Pancreas (tissue), 10 donors: ENCODE measurements around the gene EIF2AK3. TPM values are rescaled to one million over a fixed set of nuclear protein-coding genes. Genes with fewer than 3 reads are reported as not detected.

ENCODE experiments used
- ATAC-seq, 4 donors: fragments of 200-7000 bp; cut with Tn5 transposase; one replicate each; pipeline versions ENCODE4 v1.8.0 to v1.9.1; 2020; ENCODE audit warnings: mild to moderate bottlenecking in 4 of 4, moderate library complexity in 4 of 4
- DNase-seq, 6 donors: peaks; one replicate each; pipeline ENCODE4 v3.0.0-alpha.2; 2020
- FAIRE-seq: peaks from 2 replicates; lab custom pipeline; 2012; peaks lifted over from hg19 to GRCh38; lab: Jason Lieb, UNC
- H3K27ac ChIP-seq, 4 donors: fragments of 200-600 bp; sonication (generic); 1 replicate in 3 of 4; 2 replicates in 1 of 4; pipeline versions ENCODE4 v1.5.0 to v1.8.0; 2020
- H3K27me3 ChIP-seq, 4 donors: fragments of 200-600 bp; one replicate each; pipeline ENCODE4 v1.8.0; 2021
- H3K36me3 ChIP-seq, 3 donors: fragments of 200-600 bp; sonication (generic) in 1 of 3; one replicate each; pipeline versions ENCODE4 v1.5.0 to v1.8.0; 2020 to 2021
- H3K4me1 ChIP-seq, 3 donors: fragments of 200-600 bp; one replicate each; pipeline ENCODE4 v1.8.0; 2021
- H3K4me3 ChIP-seq, 4 donors: fragments of 200-600 bp; sonication (generic) in 2 of 4; one replicate each; pipeline versions ENCODE4 v1.5.0 to v1.8.0; 2020 to 2021
- H3K9me3 ChIP-seq, 4 donors: fragments of 200-600 bp; one replicate each; pipeline ENCODE4 v1.8.0; 2021
- CTCF ChIP-seq, 4 donors: fragments of 200-600 bp; sonication (generic) in 3 of 4; IDR thresholded peaks; one replicate each; pipeline versions ENCODE4 v1.5.0 to v1.8.0; 2021; ENCODE audit warnings: antibody characterized with exemption in 4 of 4
- WGBS, 2 donors: extraction: QIAGEN DNeasy Blood & Tissue Kit; methylation state at CpG; one replicate each; pipeline ENCODE4 v1.1.7; 2013; 5-methylcytosine and 5-hydroxymethylcytosine counted together
- intact Hi-C, 3 donors: fragments of 100-400 bp; cut with DNase I; formaldehyde crosslinking; loops; one replicate each; pipeline versions ENCODE4 v1.11.1 to v1.14.2; 2022
- polyA plus RNA-seq, 2 donors: library from polyadenylated mRNA; stranded (reverse); fragments of 200-250 nt; gene quantifications; one replicate each; pipeline ENCODE4 v1.2.3, GENCODE V29; 2013
- total RNA-seq, 6 donors: library from RNA; stranded (reverse); fragmentation: NEBNext Ultra II Directional in 4 of 6; extraction: Animal tissue kit (Norgen Biotek cat#: 25700) in 4 of 6; gene quantifications; one replicate each; pipeline versions ENCODE4 v1.2.1 to v1.2.4, GENCODE V29; 2021 to 2023
- donor health status: healthy with polysubstance abuse.
- donor health status: DM: no; HTN: no; CAD: no; lungs with moderate emphysema.
- donor health status: DM: no; HTN: no; CAD: no.
- donor health status: control.
- donor health status: control.
- donor health status: Bipolar disorder and iron deficiency.
- donor health status: DM: yes; HTN: yes; CAD: no.
- donor health status: DM: no; HTN: no; CAD: no.
- donor health status: DM: no; HTN: no; CAD: no.
- donor health status: DM: yes; HTN: yes; CAD: no.

Gene EIF2AK3
- total and polyA plus RNA-seq, 8 donors: 6.2 to 58.4 (median 25.5) TPM

DNA sequence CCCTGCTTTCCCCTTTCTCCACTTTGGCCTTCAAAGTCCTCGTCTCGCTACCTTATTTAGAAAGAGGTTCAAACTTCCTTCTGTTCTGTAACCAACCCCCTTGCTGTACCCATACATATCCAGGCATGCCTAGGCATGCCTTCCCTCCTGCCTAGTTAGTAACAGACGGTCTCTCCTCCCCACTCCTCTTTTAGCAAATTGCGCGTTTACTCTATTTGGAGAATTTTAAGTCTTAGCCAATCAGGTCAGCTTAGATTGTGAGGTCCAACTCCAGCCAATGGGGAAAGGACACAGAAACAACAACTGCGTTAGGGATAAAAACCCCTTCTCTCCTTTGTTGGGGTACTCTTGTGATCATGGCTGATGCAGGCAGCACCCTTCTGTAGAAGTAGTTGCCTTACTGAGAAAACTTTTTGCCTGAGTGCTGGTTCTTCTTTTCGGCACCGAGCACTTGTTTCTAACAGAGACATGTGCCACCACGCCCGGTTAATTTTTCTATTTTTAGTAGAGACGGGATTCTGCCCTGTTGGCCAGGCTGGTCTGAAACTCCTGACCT is 88.8 kb downstream of the EIF2AK3 start:
- H3K27me3 ChIP-seq: no peaks in the 10 kb centered on the region
- no peaks in the 10 kb centered on the region for H3K9me3 ChIP-seq
- ATAC-seq (no peak), DNase-seq (no peak), FAIRE-seq (no peak)
- 91 to 92% methylated on average over 11 of the region's 11 CpGs for WGBS, 2 donors
- no peaks in the 10 kb centered on the region for H3K4me1 ChIP-seq
- no peak overlapping the region for H3K27ac ChIP-seq
- no peak overlapping the region for H3K4me3 ChIP-seq
- no peaks in the 10 kb centered on the region for H3K36me3 ChIP-seq
- no peak for TF ChIP-seq CTCF (IDR thresholded peaks at IDR 0.05)
- intact Hi-C loops: no loop called here

- no peak overlapping the region for H3K27ac ChIP-seq
- no peak overlapping the region for H3K4me3 ChIP-seq
- intact Hi-C loops: no loop called here
- whole genome bisulfite sequencing, 2 donors: 59 to 64% methylated on average over 6 of the region's 6 CpGs
- no peaks in the 10 kb centered on the region for H3K27me3 ChIP-seq
- FAIRE-seq: no peak
- H3K4me1 ChIP-seq: no peaks in the 10 kb centered on the region
- H3K36me3 ChIP-seq: no peaks in the 10 kb centered on the region
- H3K9me3 ChIP-seq: no peaks in the 10 kb centered on the region
- TF ChIP-seq CTCF (IDR thresholded peaks at IDR 0.05): no peak
- no peak for ATAC-seq
- DNase-seq: no peak
These were observed 89.6 kb downstream of the EIF2AK3 start for GRCh38 chr2:88537640-88538039.

DNA sequence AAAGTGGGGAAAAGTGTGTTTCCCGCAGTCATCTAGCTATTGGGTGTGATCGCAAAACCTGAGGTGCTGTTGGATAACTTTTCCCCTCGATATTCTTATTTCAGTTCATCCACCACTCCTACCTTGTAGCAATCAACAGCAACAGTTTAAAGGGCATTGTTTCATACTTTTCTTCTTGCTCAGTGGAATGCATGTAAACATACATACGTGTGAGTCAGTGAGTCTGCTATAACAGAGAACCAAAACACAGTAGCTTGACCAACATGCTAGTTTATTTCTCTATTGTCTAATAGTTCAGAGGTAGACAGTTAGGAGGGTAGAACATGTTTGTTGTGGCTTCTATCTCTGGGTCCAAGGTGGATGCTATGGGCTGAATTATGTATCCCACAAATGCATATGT is 97.2 kb downstream of the EIF2AK3 start:
- no peak for ATAC-seq
- Histone ChIP-seq H3K27ac (no peak overlapping the region), H3K4me3 (no peak overlapping the region), H3K36me3 (no peaks in the 10 kb centered on the region), H3K27me3 (no peaks in the 10 kb centered on the region), H3K4me1 (no peaks in the 10 kb centered on the region), H3K9me3 (no peaks in the 10 kb centered on the region)
- WGBS, 2 donors: 86 to 91% methylated on average over 4 of the region's 4 CpGs
- no peak for FAIRE-seq
- no peak for TF ChIP-seq CTCF (IDR thresholded peaks at IDR 0.05)
- DNase-seq: no peak
- intact Hi-C loops: no loop called here

- H3K36me3 ChIP-seq: no peaks in the 10 kb centered on the region
- H3K27me3 ChIP-seq: no peaks in the 10 kb centered on the region
- no peak overlapping the region for H3K4me3 ChIP-seq
- WGBS, 2 donors: 88 to 94% methylated on average over 2 of the region's 2 CpGs
- no peaks in the 10 kb centered on the region for H3K4me1 ChIP-seq
- ATAC-seq: no peak
- no peak for TF ChIP-seq CTCF (IDR thresholded peaks at IDR 0.05)
- intact Hi-C loops: no loop called here
- FAIRE-seq: no peak
- no peak for DNase-seq
- no peaks in the 10 kb centered on the region for H3K9me3 ChIP-seq
- no peak overlapping the region for H3K27ac ChIP-seq
These were observed 105.7 kb downstream of the EIF2AK3 start for GRCh38 chr2:88521445-88522073.

DNA sequence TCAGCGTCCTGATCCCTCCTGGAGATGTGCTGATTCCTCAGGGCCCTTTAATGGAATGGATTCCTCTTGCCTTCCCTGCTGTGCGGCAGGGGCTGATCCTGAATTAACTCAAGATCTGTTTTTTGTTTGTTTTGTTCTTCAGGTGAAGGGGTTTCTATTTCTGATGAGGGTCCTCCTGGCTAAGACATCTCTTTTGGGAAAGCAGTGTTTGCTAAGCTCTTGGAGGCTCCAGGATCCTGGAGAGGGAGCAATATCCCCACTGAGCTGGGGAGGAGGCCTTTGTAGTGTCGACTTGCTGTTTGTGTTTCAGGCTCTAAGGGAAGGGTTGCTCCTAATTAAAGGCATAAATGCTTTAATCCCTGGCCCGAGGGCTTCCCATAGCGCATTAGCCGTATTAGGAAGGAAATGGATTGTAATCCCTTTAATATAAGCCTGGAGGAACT is 109.5 kb downstream of the EIF2AK3 start:
- intact Hi-C loops: no loop called here
- H3K27ac ChIP-seq: no peak overlapping the region
- no peak for TF ChIP-seq CTCF (IDR thresholded peaks at IDR 0.05)
- WGBS, 2 donors: 62 to 63% methylated on average over 6 of the region's 6 CpGs
- no peaks in the 10 kb centered on the region for H3K27me3 ChIP-seq
- H3K9me3 ChIP-seq: no peaks in the 10 kb centered on the region
- DNase-seq (no peak), FAIRE-seq (no peak), ATAC-seq (no peak)
- H3K36me3 ChIP-seq: no peaks in the 10 kb centered on the region
- no peak overlapping the region for H3K4me3 ChIP-seq
- no peaks in the 10 kb centered on the region for H3K4me1 ChIP-seq
